Gastroesophageal sphincter (tissue), 3 donors: Measurements from ENCODE around the gene LSS.

ENCODE experiments used
- POLR2A ChIP-seq, 2 donors: fragments of 450-650 bp; IDR thresholded peaks; one replicate each; pipeline ENCODE4 v1.6.1; 2017; ENCODE audit warnings: antibody characterized with exemption in 2 of 2, mild to moderate bottlenecking in 2 of 2, moderate library complexity in 1 of 2
- TF ChIP-seq, protein P1 (sequence below), 4 experiments: fragments of 200-600 bp in 2 of 4; fragments of 450-650 bp in 2 of 4; sonication (generic) in 1 of 4; IDR thresholded peaks; one replicate each; pipeline ENCODE4 v1.5.1; 2017 to 2019; ENCODE audit warnings: antibody characterized with exemption in 4 of 4, mild to moderate bottlenecking in 2 of 4, moderate library complexity in 2 of 4

DNA sequence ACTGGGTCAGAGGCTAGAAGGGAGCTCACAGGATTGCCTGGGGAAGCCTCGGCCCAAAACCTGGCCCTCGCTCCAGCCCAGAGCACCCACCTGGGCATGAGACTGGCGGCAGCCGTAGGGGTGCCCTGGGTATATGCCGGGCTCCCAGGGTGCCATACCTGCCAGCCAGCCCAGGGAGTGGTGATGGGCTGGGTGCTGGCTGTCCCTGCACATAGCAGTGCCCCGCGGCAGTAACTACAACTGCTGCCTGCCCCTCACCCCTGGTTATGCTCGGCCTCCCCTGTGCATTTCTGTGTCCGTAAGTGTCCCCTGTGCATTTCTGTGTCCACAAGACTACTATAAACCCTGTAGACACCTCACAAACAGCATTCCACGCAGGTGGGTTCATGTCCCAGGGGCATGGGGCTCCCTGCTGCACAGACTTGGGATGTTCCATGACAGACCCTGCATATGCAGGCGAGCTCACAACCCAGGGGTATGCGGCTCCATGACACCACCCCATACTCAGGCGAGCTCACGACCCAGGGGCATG is 38.5 kb downstream of the LSS start:
- TF ChIP-seq, protein P1, sequence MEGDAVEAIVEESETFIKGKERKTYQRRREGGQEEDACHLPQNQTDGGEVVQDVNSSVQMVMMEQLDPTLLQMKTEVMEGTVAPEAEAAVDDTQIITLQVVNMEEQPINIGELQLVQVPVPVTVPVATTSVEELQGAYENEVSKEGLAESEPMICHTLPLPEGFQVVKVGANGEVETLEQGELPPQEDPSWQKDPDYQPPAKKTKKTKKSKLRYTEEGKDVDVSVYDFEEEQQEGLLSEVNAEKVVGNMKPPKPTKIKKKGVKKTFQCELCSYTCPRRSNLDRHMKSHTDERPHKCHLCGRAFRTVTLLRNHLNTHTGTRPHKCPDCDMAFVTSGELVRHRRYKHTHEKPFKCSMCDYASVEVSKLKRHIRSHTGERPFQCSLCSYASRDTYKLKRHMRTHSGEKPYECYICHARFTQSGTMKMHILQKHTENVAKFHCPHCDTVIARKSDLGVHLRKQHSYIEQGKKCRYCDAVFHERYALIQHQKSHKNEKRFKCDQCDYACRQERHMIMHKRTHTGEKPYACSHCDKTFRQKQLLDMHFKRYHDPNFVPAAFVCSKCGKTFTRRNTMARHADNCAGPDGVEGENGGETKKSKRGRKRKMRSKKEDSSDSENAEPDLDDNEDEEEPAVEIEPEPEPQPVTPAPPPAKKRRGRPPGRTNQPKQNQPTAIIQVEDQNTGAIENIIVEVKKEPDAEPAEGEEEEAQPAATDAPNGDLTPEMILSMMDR (IDR thresholded peaks at IDR 0.05) = no peak
- TF ChIP-seq POLR2A (IDR thresholded peaks at IDR 0.05) = no peak
